Gastroesophageal sphincter (tissue), 4 donors: ENCODE measurements around the gene B4GALT6. TPM values are rescaled to one million over a fixed set of nuclear protein-coding genes. Genes with fewer than 3 reads are reported as not detected.

Experiments
- ATAC-seq: fragments of 150-250 bp; one replicate; pipeline ENCODE4 v1.9.1; 2016; ENCODE audit warnings: mild to moderate bottlenecking, moderate library complexity
- H3K27ac ChIP-seq, 4 donors: fragments of 200-600 bp; sonication (generic) in 3 of 4; 1 replicate in 3 of 4; 2 replicates in 1 of 4; pipeline ENCODE4 v1.5.1; 2016 to 2019
- H3K27me3 ChIP-seq: fragments of 200-600 bp; sonication (generic); one replicate; pipeline ENCODE4 v1.5.1; 2019
- H3K36me3 ChIP-seq, 2 donors: fragments of 200-600 bp; sonication (generic); one replicate each; pipeline ENCODE4 v1.5.1; 2019; ENCODE audit warnings: control low read depth in 1 of 2
- H3K4me1 ChIP-seq, 3 donors: fragments of 200-600 bp; sonication (generic); 1 replicate in 2 of 3; 2 replicates in 1 of 3; pipeline ENCODE4 v1.5.1; 2016 to 2019; ENCODE audit warnings: control low read depth in 2 of 3
- H3K4me3 ChIP-seq, 2 donors: fragments of 200-600 bp; sonication (generic); one replicate each; pipeline ENCODE4 v1.5.1; 2019; ENCODE audit warnings: mild to moderate bottlenecking in 1 of 2, moderate library complexity in 1 of 2
- H3K9me3 ChIP-seq, 3 donors: fragments of 200-600 bp; sonication (generic); one replicate each; pipeline ENCODE4 v1.5.1; 2017 to 2019; ENCODE audit warnings: control low read depth in 2 of 3
- CTCF ChIP-seq, 4 experiments: fragments of 200-600 bp in 2 of 4; fragments of 450-650 bp in 2 of 4; sonication (generic) in 1 of 4; IDR thresholded peaks; one replicate each; pipeline ENCODE4 v1.5.1; 2017 to 2019; ENCODE audit warnings: antibody characterized with exemption in 4 of 4, mild to moderate bottlenecking in 2 of 4, moderate library complexity in 2 of 4
- EP300 ChIP-seq: sonication (generic); formaldehyde crosslinking; IDR thresholded peaks from one replicate; pipeline ENCODE4 v1.6.1; 2017; ENCODE audit warnings: antibody characterized with exemption, mild to moderate bottlenecking
- POLR2A ChIP-seq, 2 donors: fragments of 450-650 bp; IDR thresholded peaks; one replicate each; pipeline ENCODE4 v1.6.1; 2017; ENCODE audit warnings: antibody characterized with exemption in 2 of 2, mild to moderate bottlenecking in 2 of 2, moderate library complexity in 1 of 2
- POLR2AphosphoS5 ChIP-seq: sonication (generic); formaldehyde crosslinking; IDR thresholded peaks from one replicate; pipeline ENCODE4 v1.6.1; 2017; ENCODE audit warnings: antibody characterized with exemption
- WGBS, 2 donors: methylation state at CpG; one replicate each; pipeline ENCODE4 v1.1.5; 2018; ENCODE audit warnings: low coverage in 1 of 2; 5-methylcytosine and 5-hydroxymethylcytosine counted together
- total RNA-seq, 4 donors: library from RNA; depleted of rRNA; stranded (reverse); fragments of >200 nt; gene quantifications; one replicate each; pipeline ENCODE4 v1.1.0, GENCODE V29; 2016

The B4GALT6 gene
- total RNA-seq, 4 donors from 2014 or later, result 3.0 to 12.0 (median 5.8) TPM

GRCh38 chr18:31694297-31694696, 9.9 kb upstream of the B4GALT6 start:
- TF ChIP-seq CTCF (IDR thresholded peaks at IDR 0.05), result no peak
- no peak for TF ChIP-seq POLR2A (IDR thresholded peaks at IDR 0.05)
- no peak for TF ChIP-seq EP300
- TF ChIP-seq POLR2AphosphoS5, result no peak
- ATAC-seq, result no peak
- no peak overlapping the region for H3K27ac ChIP-seq
- H3K27me3 ChIP-seq, result no peaks in the 10 kb centered on the region
- H3K9me3 ChIP-seq, result peaks cover 0 to 5% (median 0%) of the 10 kb centered on the region in 3 donors
- no peak overlapping the region for H3K4me3 ChIP-seq
- H3K4me1 ChIP-seq, result no peaks in the 10 kb centered on the region
- H3K36me3 ChIP-seq, result no peaks in the 10 kb centered on the region
- 82 to 88% methylated on average over 2 of the region's 2 CpGs for WGBS, 2 donors

GRCh38 chr18:31688606-31689005, 4.2 kb upstream of the B4GALT6 start:
- H3K36me3 ChIP-seq, result no peaks in the 10 kb centered on the region
- H3K4me3 ChIP-seq, result no peak overlapping the region
- H3K4me1 ChIP-seq, result peaks cover 0 to 20% (median 3%) of the 10 kb centered on the region in 3 donors
- no peaks in the 10 kb centered on the region for H3K9me3 ChIP-seq
- WGBS, 2 donors, result 66 to 76% methylated on average over 2 of the region's 2 CpGs
- H3K27ac ChIP-seq, result no peak overlapping the region
- no peak for ATAC-seq
- TF ChIP-seq POLR2A (IDR thresholded peaks at IDR 0.05) (no peak), EP300 (no peak), POLR2AphosphoS5 (no peak)
- H3K27me3 ChIP-seq, result no peaks in the 10 kb centered on the region

GRCh38 chr18:31686986-31687928, 2.9 kb upstream of the B4GALT6 start:
- no peak for ATAC-seq

GRCh38 chr18:31686572-31686971, 2.2 kb upstream of the B4GALT6 start:
- no peak overlapping the region for H3K4me3 ChIP-seq
- TF ChIP-seq CTCF (IDR thresholded peaks at IDR 0.05), result no peak
- TF ChIP-seq EP300, result no peak
- no peak for TF ChIP-seq POLR2AphosphoS5
- no peak for TF ChIP-seq POLR2A (IDR thresholded peaks at IDR 0.05)
- H3K27me3 ChIP-seq, result no peaks in the 10 kb centered on the region
- no peak overlapping the region for H3K27ac ChIP-seq
- no peaks in the 10 kb centered on the region for H3K36me3 ChIP-seq
- H3K4me1 ChIP-seq, result peaks cover 0 to 24% (median 3%) of the 10 kb centered on the region in 3 donors
- ATAC-seq, result no peak
- H3K9me3 ChIP-seq, result no peaks in the 10 kb centered on the region

More at GRCh38 chr18:31686986-31687928, 2.9 kb upstream of the B4GALT6 start:
- H3K4me3 ChIP-seq, result no peak overlapping the region
- H3K36me3 ChIP-seq, result no peaks in the 10 kb centered on the region
- no peaks in the 10 kb centered on the region for H3K9me3 ChIP-seq
- WGBS, 2 donors, result 57 to 79% methylated on average over 5 to 6 of the region's 6 CpGs
- peaks cover 0 to 24% (median 3%) of the 10 kb centered on the region in 3 donors for H3K4me1 ChIP-seq
- H3K27ac ChIP-seq, result no peak overlapping the region
- TF ChIP-seq POLR2AphosphoS5 (no peak), POLR2A (IDR thresholded peaks at IDR 0.05) (no peak), CTCF (IDR thresholded peaks at IDR 0.05) (no peak), EP300 (no peak)
- H3K27me3 ChIP-seq, result no peaks in the 10 kb centered on the region

GRCh38 chr18:31685097-31686082, 1.0 kb upstream of the B4GALT6 start:
- TF ChIP-seq POLR2A (IDR thresholded peaks at IDR 0.05), result peak in 1 of 2 donors; percentile 17
- TF ChIP-seq CTCF (IDR thresholded peaks at IDR 0.05), result peak in 3 of 4 experiments; percentile 43 to 68 (median 63)
- no peak for TF ChIP-seq EP300
- TF ChIP-seq POLR2AphosphoS5, result no peak

More at GRCh38 chr18:31685097-31686082, 1.0 kb upstream of the B4GALT6 start:
- WGBS, 2 donors, result 6 to 20% methylated on average over 1 to 10 of the region's 115 CpGs
- H3K9me3 ChIP-seq, result no peaks in the 10 kb centered on the region
- no peaks in the 10 kb centered on the region for H3K27me3 ChIP-seq
- peak overlapping the region; percentile 26 to 81 for H3K4me3 ChIP-seq
- peaks cover 0 to 24% (median 3%) of the 10 kb centered on the region in 3 donors for H3K4me1 ChIP-seq
- no peaks in the 10 kb centered on the region for H3K36me3 ChIP-seq
- peak; percentile 85 for ATAC-seq
- peak overlapping the region; percentile 15 to 85 (median 84) for H3K27ac ChIP-seq
